Keratinocyte (primary cell): ENCODE measurements around the gene WARS2.

Experiments
- CTCF ChIP-seq, 3 experiments: IDR thresholded peaks in 1 of 3; conservative IDR thresholded peaks in 1 of 3; optimal IDR thresholded peaks in 1 of 3; 2 replicates in 2 of 3; 3 replicates in 1 of 3; pipeline versions ENCODE3 to v1.5.1; 2011; ENCODE audit warnings: low read length in 3 of 3, mild to moderate bottlenecking in 3 of 3, moderate library complexity in 2 of 3, control low read depth in 1 of 3, inconsistent platforms in 1 of 3; ENCODE audit not compliant: insufficient read depth in 2 of 3; ENCODE audit errors: extremely low read depth in 1 of 3
- EZH2 ChIP-seq: IDR thresholded peaks from one replicate; pipeline ENCODE4 v1.6.1; 2012; ENCODE audit warnings: inconsistent platforms, mild to moderate bottlenecking, low read length, moderate library complexity

- TF ChIP-seq CTCF (optimal IDR thresholded peaks at IDR 0.05 in 1 of 3, IDR thresholded peaks at IDR 0.05 in 1 of 3, conservative IDR thresholded peaks at IDR 0.05 in 1 of 3; ENCODE audit: extremely low read depth in 1 of 3, insufficient read depth in 2 of 3, low read length in 3 of 3) = no peak
- no peak for TF ChIP-seq EZH2
Measured at GRCh38 chr1:119108988-119109387, 31.5 kb downstream of the WARS2 start.
